ENCODE results near the gene EXOC2.

EXOC2 gene

GRCh38 chr6:473356-473755, 219.6 kb downstream of the EXOC2 start:
- H3K79me1 ChIP-seq (replicated peaks; ENCODE audit: low read length, poor library complexity, severe bottlenecking) = no peaks in the 10 kb centered on the region
- no peak for DNase-seq
- 62% methylated on average over 3 of the region's 3 CpGs for WGBS

DNA sequence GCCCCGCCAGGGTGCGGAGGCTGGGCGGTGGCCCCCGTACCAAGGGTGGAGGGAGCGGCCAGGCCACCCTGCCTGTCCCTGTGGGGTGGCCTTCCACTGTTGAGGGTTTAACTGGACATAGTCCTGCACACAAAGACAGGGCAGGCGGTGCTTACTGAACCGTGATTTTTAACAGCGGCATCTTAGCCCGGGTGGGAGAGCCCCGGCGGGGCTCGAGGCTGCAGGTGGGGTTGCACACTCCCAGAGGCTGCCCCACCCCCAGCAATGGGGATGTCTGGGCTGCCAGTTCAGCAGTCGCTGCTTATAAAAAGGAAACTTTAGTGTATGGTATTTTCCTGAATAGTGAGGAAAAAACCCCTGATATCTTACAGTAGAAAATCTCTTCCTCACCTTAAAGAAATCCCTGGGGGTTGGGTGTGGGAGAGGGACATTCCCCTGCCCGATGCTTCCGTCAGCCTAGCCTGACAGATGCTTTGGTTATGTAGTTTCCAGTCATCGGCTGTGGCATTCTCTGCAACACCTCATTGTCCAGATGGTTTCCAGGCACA, 222.0 kb downstream of the EXOC2 start:
- WGBS = 94% methylated on average over 15 of the region's 16 CpGs

More at GRCh38 chr6:473356-473755, 219.6 kb downstream of the EXOC2 start:
- Histone ChIP-seq H2AFZ (ENCODE audit: low read depth, low read length) (no peak overlapping the region), H3K23ac (ENCODE audit: low read length in 2 of 2) (no peak overlapping the region), H2BK5ac (ENCODE audit: low read depth, low read length, poor library complexity, severe bottlenecking) (no peak overlapping the region), H3K14ac (ENCODE audit: low read length in 2 of 2) (no peak overlapping the region), H3K36me3 (ENCODE audit: control insufficient read depth in 1 of 2, insufficient read depth in 2 of 2, low read depth in 1 of 2, low read length in 2 of 2) (no peaks in the 10 kb centered on the region), H3K9ac (ENCODE audit: low read length) (no peak overlapping the region), H3K27ac (ENCODE audit: low read length, poor library complexity, severe bottlenecking) (no peak overlapping the region), H3K4me3 (ENCODE audit: insufficient read depth in 1 of 2, low read depth in 1 of 2, low read length in 2 of 2) (no peak overlapping the region), H3K4ac (ENCODE audit: low read depth in 1 of 2, low read length in 2 of 2) (no peak overlapping the region), H2BK15ac (ENCODE audit: low read depth, poor library complexity, severe bottlenecking) (no peak overlapping the region), H4K91ac (ENCODE audit: low read length) (no peak overlapping the region), H3K18ac (ENCODE audit: low read depth in 1 of 2, low read length in 2 of 2) (no peak overlapping the region), H2AK5ac (ENCODE audit: low read length, severe bottlenecking) (no peak overlapping the region), H3K27me3 (ENCODE audit: control insufficient read depth in 1 of 2, insufficient read depth in 1 of 2, low read length in 2 of 2) (peaks cover 0 to 8% of the 10 kb centered on the region in 2 experiments), H3K4me2 (ENCODE audit: low read length, poor library complexity, severe bottlenecking) (no peak overlapping the region), H3K9me3 (ENCODE audit: control insufficient read depth, low read length) (no peaks in the 10 kb centered on the region), H4K8ac (ENCODE audit: low read length) (no peak overlapping the region), H2BK120ac (ENCODE audit: low read depth, low read length) (no peak overlapping the region), H2BK12ac (ENCODE audit: low read length in 2 of 2) (no peak overlapping the region), H3K4me1 (ENCODE audit: control insufficient read depth, insufficient read depth, low read depth, low read length) (no peaks in the 10 kb centered on the region)

DNA sequence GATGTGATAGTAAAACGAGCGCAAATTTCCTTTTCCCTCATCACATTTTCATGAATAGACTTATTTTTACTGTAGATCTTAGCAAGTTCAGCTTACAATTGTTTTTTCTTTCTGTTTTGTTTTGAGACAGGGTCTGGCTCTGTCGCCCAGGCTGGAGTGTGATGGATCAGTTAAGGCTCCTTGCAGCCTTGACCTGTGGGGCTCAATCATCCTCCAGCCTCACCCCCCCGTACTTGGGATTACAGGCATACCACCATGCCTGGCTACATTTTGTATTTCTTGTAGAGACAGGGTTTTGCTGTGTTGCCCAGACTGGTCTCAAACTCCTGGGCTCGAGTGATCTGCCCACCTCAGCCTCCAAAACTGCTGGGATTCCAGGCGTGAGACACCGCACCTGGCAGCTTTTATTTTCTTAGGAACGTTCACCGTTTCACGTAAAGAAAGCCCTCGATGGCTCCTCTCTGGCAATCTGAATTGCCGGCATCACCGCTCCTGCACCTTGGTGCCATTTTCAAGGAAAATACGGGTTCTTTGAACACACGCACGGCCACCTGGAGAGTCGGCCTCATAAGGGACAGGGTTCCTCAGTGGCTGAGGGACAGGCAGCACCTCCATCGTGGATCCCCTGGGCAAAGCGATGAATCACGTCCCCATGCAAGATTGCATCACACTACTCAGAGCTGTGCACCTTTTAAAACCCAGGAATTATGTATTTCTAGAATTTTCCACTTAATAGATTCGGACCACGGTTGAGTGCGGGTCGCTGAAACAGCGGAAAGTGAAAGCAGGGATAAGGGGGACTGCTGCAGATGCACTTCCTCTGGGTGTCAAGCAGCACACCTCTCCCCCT, 222.7 kb downstream of the EXOC2 start:
- no peak overlapping the region for H4K8ac ChIP-seq (ENCODE audit: low read length)
- H3K4me1 ChIP-seq (ENCODE audit: control insufficient read depth, insufficient read depth, low read depth, low read length) = peaks cover 2% of the 10 kb centered on the region
- DNase-seq = no peak
- no peak overlapping the region for H2BK15ac ChIP-seq (ENCODE audit: low read depth, poor library complexity, severe bottlenecking)
- no peak overlapping the region for H2BK12ac ChIP-seq (ENCODE audit: low read length in 2 of 2)
- 86% methylated on average over 22 of the region's 25 CpGs for WGBS
- peak overlapping the region in 1 of 2 experiments; percentile 14 for H3K4me3 ChIP-seq (ENCODE audit: insufficient read depth in 1 of 2, low read depth in 1 of 2, low read length in 2 of 2)
- peaks cover 5 to 20% of the 10 kb centered on the region in 2 experiments for H3K27me3 ChIP-seq (ENCODE audit: control insufficient read depth in 1 of 2, insufficient read depth in 1 of 2, low read length in 2 of 2)
- H3K4me2 ChIP-seq (ENCODE audit: low read length, poor library complexity, severe bottlenecking) = no peak overlapping the region
- no peaks in the 10 kb centered on the region for H3K36me3 ChIP-seq (ENCODE audit: control insufficient read depth in 1 of 2, insufficient read depth in 2 of 2, low read depth in 1 of 2, low read length in 2 of 2)
- H2BK5ac ChIP-seq (ENCODE audit: low read depth, low read length, poor library complexity, severe bottlenecking) = no peak overlapping the region
- H4K91ac ChIP-seq (ENCODE audit: low read length) = no peak overlapping the region
- H3K23ac ChIP-seq (ENCODE audit: low read length in 2 of 2) = no peak overlapping the region
- H2BK120ac ChIP-seq (ENCODE audit: low read depth, low read length) = no peak overlapping the region
- no peaks in the 10 kb centered on the region for H3K9me3 ChIP-seq (ENCODE audit: control insufficient read depth, low read length)
- no peak overlapping the region for H3K9ac ChIP-seq (ENCODE audit: low read length)
- no peak overlapping the region for H3K18ac ChIP-seq (ENCODE audit: low read depth in 1 of 2, low read length in 2 of 2)
- no peak overlapping the region for H2AK5ac ChIP-seq (ENCODE audit: low read length, severe bottlenecking)
- no peak overlapping the region for H2AFZ ChIP-seq (ENCODE audit: low read depth, low read length)
- H3K27ac ChIP-seq (ENCODE audit: low read length, poor library complexity, severe bottlenecking) = no peak overlapping the region
- H3K79me1 ChIP-seq (replicated peaks; ENCODE audit: low read length, poor library complexity, severe bottlenecking) = no peaks in the 10 kb centered on the region
- H3K14ac ChIP-seq (ENCODE audit: low read length in 2 of 2) = no peak overlapping the region
- no peak overlapping the region for H3K4ac ChIP-seq (ENCODE audit: low read depth in 1 of 2, low read length in 2 of 2)

More for the DNA sequence above, 222.0 kb downstream of the EXOC2 start:
- Histone ChIP-seq H3K9me3 (ENCODE audit: control insufficient read depth, low read length) (no peaks in the 10 kb centered on the region), H2AK5ac (ENCODE audit: low read length, severe bottlenecking) (no peak overlapping the region), H3K23ac (ENCODE audit: low read length in 2 of 2) (no peak overlapping the region), H3K4me1 (ENCODE audit: control insufficient read depth, insufficient read depth, low read depth, low read length) (peaks cover 1% of the 10 kb centered on the region), H3K9ac (ENCODE audit: low read length) (no peak overlapping the region), H2BK120ac (ENCODE audit: low read depth, low read length) (no peak overlapping the region), H2AFZ (ENCODE audit: low read depth, low read length) (no peak overlapping the region), H4K91ac (ENCODE audit: low read length) (no peak overlapping the region), H3K27ac (ENCODE audit: low read length, poor library complexity, severe bottlenecking) (no peak overlapping the region), H3K14ac (ENCODE audit: low read length in 2 of 2) (peak overlapping the region in 1 of 2 experiments; percentile 80), H3K4ac (ENCODE audit: low read depth in 1 of 2, low read length in 2 of 2) (no peak overlapping the region), H3K27me3 (ENCODE audit: control insufficient read depth in 1 of 2, insufficient read depth in 1 of 2, low read length in 2 of 2) (peaks cover 0 to 18% of the 10 kb centered on the region in 2 experiments), H3K4me3 (ENCODE audit: insufficient read depth in 1 of 2, low read depth in 1 of 2, low read length in 2 of 2) (peak overlapping the region in 1 of 2 experiments; percentile 14), H3K79me1 (replicated peaks; ENCODE audit: low read length, poor library complexity, severe bottlenecking) (no peaks in the 10 kb centered on the region), H2BK5ac (ENCODE audit: low read depth, low read length, poor library complexity, severe bottlenecking) (no peak overlapping the region), H2BK12ac (ENCODE audit: low read length in 2 of 2) (no peak overlapping the region), H3K18ac (ENCODE audit: low read depth in 1 of 2, low read length in 2 of 2) (no peak overlapping the region), H3K4me2 (ENCODE audit: low read length, poor library complexity, severe bottlenecking) (no peak overlapping the region), H2BK15ac (ENCODE audit: low read depth, poor library complexity, severe bottlenecking) (no peak overlapping the region), H4K8ac (ENCODE audit: low read length) (no peak overlapping the region), H3K36me3 (ENCODE audit: control insufficient read depth in 1 of 2, insufficient read depth in 2 of 2, low read depth in 1 of 2, low read length in 2 of 2) (no peaks in the 10 kb centered on the region)
- no peak for DNase-seq

- Histone ChIP-seq H3K9ac (ENCODE audit: low read length) (no peak overlapping the region), H2AFZ (ENCODE audit: low read depth, low read length) (no peak overlapping the region), H2BK12ac (ENCODE audit: low read length in 2 of 2) (no peak overlapping the region), H3K4me2 (ENCODE audit: low read length, poor library complexity, severe bottlenecking) (no peak overlapping the region), H4K91ac (ENCODE audit: low read length) (no peak overlapping the region), H3K36me3 (ENCODE audit: control insufficient read depth in 1 of 2, insufficient read depth in 2 of 2, low read depth in 1 of 2, low read length in 2 of 2) (no peaks in the 10 kb centered on the region), H3K4me3 (ENCODE audit: insufficient read depth in 1 of 2, low read depth in 1 of 2, low read length in 2 of 2) (no peak overlapping the region), H4K8ac (ENCODE audit: low read length) (no peak overlapping the region), H2AK5ac (ENCODE audit: low read length, severe bottlenecking) (no peak overlapping the region), H2BK15ac (ENCODE audit: low read depth, poor library complexity, severe bottlenecking) (no peak overlapping the region), H3K4me1 (ENCODE audit: control insufficient read depth, insufficient read depth, low read depth, low read length) (peaks cover 2% of the 10 kb centered on the region), H3K14ac (ENCODE audit: low read length in 2 of 2) (no peak overlapping the region), H3K4ac (ENCODE audit: low read depth in 1 of 2, low read length in 2 of 2) (no peak overlapping the region), H3K9me3 (ENCODE audit: control insufficient read depth, low read length) (no peaks in the 10 kb centered on the region), H3K23ac (ENCODE audit: low read length in 2 of 2) (no peak overlapping the region), H3K27ac (ENCODE audit: low read length, poor library complexity, severe bottlenecking) (no peak overlapping the region), H2BK5ac (ENCODE audit: low read depth, low read length, poor library complexity, severe bottlenecking) (no peak overlapping the region), H3K18ac (ENCODE audit: low read depth in 1 of 2, low read length in 2 of 2) (no peak overlapping the region), H3K27me3 (ENCODE audit: control insufficient read depth in 1 of 2, insufficient read depth in 1 of 2, low read length in 2 of 2) (peaks cover 15 to 27% of the 10 kb centered on the region in 2 experiments), H2BK120ac (ENCODE audit: low read depth, low read length) (no peak overlapping the region), H3K79me1 (replicated peaks; ENCODE audit: low read length, poor library complexity, severe bottlenecking) (no peaks in the 10 kb centered on the region)
- WGBS = 87% methylated on average over 15 of the region's 15 CpGs
- DNase-seq = no peak
These were observed 225.3 kb downstream of the EXOC2 start for GRCh38 chr6:467671-468082.

Data from mesenchymal stem cell (in vitro differentiated cells and primary cell).